Stomach (tissue), 9 donors: ENCODE data around the gene SNX15. TPM values are rescaled to one million over a fixed set of nuclear protein-coding genes. Genes with fewer than 3 reads are reported as not detected.
"Not testable (repeated sequence)": the region's sequence is repeated elsewhere in the genome, so short reads cannot be mapped to it uniquely, and the experiment has no call there.

Experiments
- DNase-seq, 2 donors: peaks; one replicate each; pipeline versions ENCODE4 v3.0.0 to v3.0.0-alpha.2; 2013 to 2019
- H3K27ac ChIP-seq, 5 donors: fragments of 200-600 bp in 4 of 5; sonication (generic) in 4 of 5; one replicate each; pipeline ENCODE4 v1.5.1; 2013 to 2019; ENCODE audit warnings: mild to moderate bottlenecking in 1 of 5, moderate library complexity in 1 of 5
- H3K27me3 ChIP-seq, 3 donors: fragments of 200-600 bp; sonication (generic); one replicate each; pipeline ENCODE4 v1.5.1; 2017 to 2019; ENCODE audit warnings: mixed run types in 1 of 3
- H3K36me3 ChIP-seq, 4 donors: fragments of 200-600 bp; sonication (generic); 1 replicate in 3 of 4; 2 replicates in 1 of 4; pipeline ENCODE4 v1.5.1; 2016 to 2019
- H3K4me1 ChIP-seq, 4 donors: fragments of 200-600 bp; sonication (generic); one replicate each; pipeline ENCODE4 v1.5.1; 2016 to 2019
- H3K4me3 ChIP-seq, 4 donors: fragments of 200-600 bp; sonication (generic) in 3 of 4; one replicate each; pipeline ENCODE4 v1.5.1; 2016 to 2019; ENCODE audit warnings: mild to moderate bottlenecking in 1 of 4
- H3K9me3 ChIP-seq, 4 donors: fragments of 200-600 bp; sonication (generic); one replicate each; pipeline ENCODE4 v1.5.1; 2016 to 2019
- EP300 ChIP-seq: sonication (generic); formaldehyde crosslinking; IDR thresholded peaks from one replicate; pipeline ENCODE4 v1.6.1; 2017; ENCODE audit warnings: antibody characterized with exemption
- POLR2A ChIP-seq, 4 donors: fragments of 450-650 bp; IDR thresholded peaks; one replicate each; pipeline ENCODE4 v1.6.1; 2016; ENCODE audit warnings: antibody characterized with exemption in 4 of 4, control low read depth in 2 of 4, mild to moderate bottlenecking in 1 of 4, moderate library complexity in 1 of 4
- POLR2AphosphoS5 ChIP-seq, 3 donors: sonication (generic); formaldehyde crosslinking; IDR thresholded peaks; one replicate each; pipeline ENCODE4 v1.6.1; 2016; ENCODE audit warnings: antibody characterized with exemption in 3 of 3
- WGBS, 5 donors: extraction: QIAGEN DNeasy Blood & Tissue Kit in 3 of 5; methylation state at CpG; one replicate each; pipeline versions ENCODE4 v1.1.5 to v1.1.7; 2013 to 2018; 5-methylcytosine and 5-hydroxymethylcytosine counted together
- intact Hi-C: fragments of 100-400 bp; cut with DNase I; formaldehyde crosslinking; loops from one replicate; pipeline ENCODE4 v1.15.1; 2023; ENCODE audit warnings: low total_unique reads
- polyA plus RNA-seq, 3 donors: library from polyadenylated mRNA; stranded (reverse); fragments of 200-250 nt; gene quantifications; one replicate each; pipeline ENCODE4 v1.2.3, GENCODE V29; 2013
- total RNA-seq, 5 donors: library from RNA; depleted of rRNA; stranded (reverse); fragments of >200 nt; gene quantifications; one replicate each; pipeline versions ENCODE4 v1.1.0 to v1.2.3, GENCODE V29; 2014 to 2016
- TF ChIP-seq, protein P1 (sequence below), 7 experiments: fragments of 450-650 bp in 4 of 7; fragments of 200-600 bp in 3 of 7; sonication (generic) in 3 of 7; IDR thresholded peaks; one replicate each; pipeline ENCODE4 v1.5.1; 2016 to 2019; ENCODE audit warnings: antibody characterized with exemption in 7 of 7, control low read depth in 2 of 7, mild to moderate bottlenecking in 1 of 7
- donor health status: healthy with polysubstance abuse.
- donor health status: Bipolar disorder and iron deficiency.
- donor health status: healthy.

Gene SNX15
- total and polyA plus RNA-seq, 8 donors: 4.2 to 45.8 (median 19.0) TPM

DNA sequence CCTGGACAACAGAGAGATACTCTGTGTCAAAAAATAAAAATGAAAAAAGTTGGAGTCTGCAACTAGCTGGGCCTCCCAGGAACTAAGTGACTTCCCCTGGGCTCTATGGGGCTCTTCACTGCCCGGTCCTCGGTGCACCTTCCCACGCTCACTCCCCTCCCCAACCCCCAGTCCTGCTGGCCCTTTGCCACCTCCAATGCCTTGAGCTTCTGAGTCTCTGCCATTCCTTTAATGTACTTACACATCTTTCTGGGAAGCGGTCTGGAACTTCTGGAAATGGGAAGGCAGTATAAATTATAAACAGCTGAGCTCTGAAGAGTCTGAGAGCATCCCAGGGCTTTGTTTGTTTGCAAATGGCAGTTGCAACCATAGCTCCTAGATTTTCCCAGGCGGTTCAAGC, 24.5 kb upstream of the SNX15 start:
- Histone ChIP-seq H3K27me3 (no peaks in the 10 kb centered on the region), H3K36me3 (no peaks in the 10 kb centered on the region), H3K4me1 (no peaks in the 10 kb centered on the region), H3K4me3 (no peak overlapping the region), H3K27ac (no peak overlapping the region), H3K9me3 (no peaks in the 10 kb centered on the region)
- peak in 1 of 2 donors; percentile 34 for DNase-seq
- WGBS, 5 donors: 58 to 81% (median 70%) methylated on average over 5 of the region's 5 CpGs
- TF ChIP-seq POLR2A (IDR thresholded peaks at IDR 0.05): no peak
- TF ChIP-seq POLR2AphosphoS5 (IDR thresholded peaks at IDR 0.05): no peak
- TF ChIP-seq, protein P1, sequence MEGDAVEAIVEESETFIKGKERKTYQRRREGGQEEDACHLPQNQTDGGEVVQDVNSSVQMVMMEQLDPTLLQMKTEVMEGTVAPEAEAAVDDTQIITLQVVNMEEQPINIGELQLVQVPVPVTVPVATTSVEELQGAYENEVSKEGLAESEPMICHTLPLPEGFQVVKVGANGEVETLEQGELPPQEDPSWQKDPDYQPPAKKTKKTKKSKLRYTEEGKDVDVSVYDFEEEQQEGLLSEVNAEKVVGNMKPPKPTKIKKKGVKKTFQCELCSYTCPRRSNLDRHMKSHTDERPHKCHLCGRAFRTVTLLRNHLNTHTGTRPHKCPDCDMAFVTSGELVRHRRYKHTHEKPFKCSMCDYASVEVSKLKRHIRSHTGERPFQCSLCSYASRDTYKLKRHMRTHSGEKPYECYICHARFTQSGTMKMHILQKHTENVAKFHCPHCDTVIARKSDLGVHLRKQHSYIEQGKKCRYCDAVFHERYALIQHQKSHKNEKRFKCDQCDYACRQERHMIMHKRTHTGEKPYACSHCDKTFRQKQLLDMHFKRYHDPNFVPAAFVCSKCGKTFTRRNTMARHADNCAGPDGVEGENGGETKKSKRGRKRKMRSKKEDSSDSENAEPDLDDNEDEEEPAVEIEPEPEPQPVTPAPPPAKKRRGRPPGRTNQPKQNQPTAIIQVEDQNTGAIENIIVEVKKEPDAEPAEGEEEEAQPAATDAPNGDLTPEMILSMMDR (IDR thresholded peaks at IDR 0.05): no peak
- TF ChIP-seq EP300: no peak
- intact Hi-C loops: no loop called here

DNA sequence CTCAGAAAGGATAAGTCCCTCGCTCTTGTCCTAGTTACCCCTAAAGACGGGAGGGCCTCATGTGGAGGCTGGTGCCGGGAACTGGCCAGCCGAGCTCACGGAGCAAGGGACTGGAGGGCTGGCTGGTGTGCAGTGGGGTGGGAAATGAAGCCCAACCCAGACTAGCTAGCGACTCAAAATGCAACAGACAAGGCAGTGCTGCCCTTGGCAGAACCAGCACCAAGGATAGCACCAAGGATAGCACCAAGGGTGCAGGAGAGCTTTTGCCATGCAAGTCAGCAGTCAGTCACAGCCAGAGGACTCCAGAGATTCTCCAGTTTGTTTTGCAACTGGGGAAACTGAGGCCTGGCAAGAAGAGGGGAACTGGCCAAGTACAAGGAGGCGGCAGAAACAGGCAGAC, 24.0 kb upstream of the SNX15 start:
- H3K36me3 ChIP-seq: no peaks in the 10 kb centered on the region
- intact Hi-C loops: no loop called here
- H3K27ac ChIP-seq: no peak overlapping the region
- H3K9me3 ChIP-seq: no peaks in the 10 kb centered on the region
- WGBS, 5 donors: 63 to 74% (median 74%) methylated on average over 7 of the region's 7 CpGs
- no peaks in the 10 kb centered on the region for H3K4me1 ChIP-seq
- no peak for DNase-seq
- H3K27me3 ChIP-seq: no peaks in the 10 kb centered on the region
- H3K4me3 ChIP-seq: no peak overlapping the region
- TF ChIP-seq EP300 (no peak), POLR2A (IDR thresholded peaks at IDR 0.05) (no peak), POLR2AphosphoS5 (IDR thresholded peaks at IDR 0.05) (no peak)
- TF ChIP-seq, protein P1 (IDR thresholded peaks at IDR 0.05): no peak

DNA sequence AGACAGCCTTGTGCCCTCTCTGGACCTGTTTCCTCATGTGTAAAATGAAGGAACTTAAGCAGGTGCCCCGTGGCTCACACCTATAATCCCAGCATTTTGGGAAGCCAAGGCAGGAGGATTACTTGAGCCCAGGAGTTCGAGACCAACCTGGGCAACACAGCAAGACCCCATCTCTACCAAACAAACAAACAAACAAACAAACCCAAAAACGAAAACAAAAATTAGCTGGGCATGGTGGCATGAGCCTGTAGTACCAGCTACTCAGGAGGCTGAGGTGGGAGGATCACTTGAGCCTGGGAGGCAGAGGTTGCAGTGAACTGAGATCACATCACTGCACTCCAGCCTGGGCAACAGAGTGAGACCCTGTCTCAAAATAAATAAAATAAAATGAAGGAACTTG, 23.3 kb upstream of the SNX15 start:
- H3K9me3 ChIP-seq, DNase-seq, intact Hi-C loops, H3K4me3 ChIP-seq, H3K27ac ChIP-seq, H3K36me3 ChIP-seq, H3K27me3 ChIP-seq, H3K4me1 ChIP-seq: not testable (repeated sequence)
- 56 to 70% (median 65%) methylated on average over 3 of the region's 3 CpGs for WGBS, 5 donors

DNA sequence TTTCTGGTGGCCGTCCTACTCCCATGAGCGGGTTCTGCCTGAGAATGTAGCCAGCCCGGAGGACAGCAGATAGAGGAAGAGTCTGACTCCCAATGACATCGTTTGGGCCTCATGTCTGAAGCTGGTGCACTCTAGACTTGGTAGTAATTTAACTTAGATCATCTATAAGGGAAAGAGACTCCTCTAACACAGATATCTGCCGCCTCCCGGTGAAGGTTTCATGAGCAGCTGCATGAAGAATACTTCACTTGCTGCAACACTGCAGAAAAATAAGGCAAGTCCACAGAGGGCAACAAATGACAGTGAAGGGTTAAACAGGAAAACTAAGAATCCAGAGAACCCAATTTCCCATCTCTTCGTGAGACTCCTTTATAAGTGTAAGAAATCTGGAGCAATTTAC, 19.2 kb upstream of the SNX15 start:
- TF ChIP-seq, protein P1 (IDR thresholded peaks at IDR 0.05): no peak
- H3K27me3 ChIP-seq: no peaks in the 10 kb centered on the region
- DNase-seq: no peak
- peaks cover 2 to 4% (median 4%) of the 10 kb centered on the region in 4 donors for H3K4me1 ChIP-seq
- intact Hi-C loops: no loop called here
- H3K36me3 ChIP-seq: no peaks in the 10 kb centered on the region
- H3K4me3 ChIP-seq: no peak overlapping the region
- H3K9me3 ChIP-seq: no peaks in the 10 kb centered on the region
- WGBS, 5 donors: 74 to 82% (median 78%) methylated on average over 7 of the region's 7 CpGs
- no peak overlapping the region for H3K27ac ChIP-seq

DNA sequence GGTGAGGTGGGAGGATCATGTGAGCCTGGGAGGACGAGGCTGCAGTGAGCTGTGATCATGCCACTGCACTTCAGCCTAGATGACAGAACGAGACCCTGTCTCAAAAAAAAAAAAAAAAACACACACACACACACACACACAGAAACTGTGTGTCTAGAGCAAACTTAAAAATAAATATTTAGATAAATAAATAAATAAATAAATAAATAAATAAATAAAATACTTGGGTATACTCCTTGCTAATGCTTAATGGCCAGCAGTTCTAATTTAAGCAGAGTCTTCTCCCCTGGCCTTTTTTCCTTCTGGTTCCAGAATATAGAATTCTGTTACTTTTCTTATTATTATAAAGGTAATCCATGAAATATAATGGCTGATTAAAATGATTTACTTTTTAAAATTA, 18.4 kb upstream of the SNX15 start:
- TF ChIP-seq, protein P1 (IDR thresholded peaks at IDR 0.05): no peak
- TF ChIP-seq POLR2A (IDR thresholded peaks at IDR 0.05) (no peak), EP300 (no peak), POLR2AphosphoS5 (IDR thresholded peaks at IDR 0.05) (no peak)
- intact Hi-C loops: no loop called here
- Histone ChIP-seq H3K27ac (no peak overlapping the region), H3K9me3 (no peaks in the 10 kb centered on the region), H3K4me1 (peaks cover 5 to 12% (median 8%) of the 10 kb centered on the region in 4 donors), H3K36me3 (no peaks in the 10 kb centered on the region), H3K27me3 (no peaks in the 10 kb centered on the region), H3K4me3 (no peak overlapping the region)
- WGBS, 5 donors: 74 to 84% (median 82%) methylated on average over 2 of the region's 2 CpGs
- DNase-seq: no peak
